ENCODE results near the gene MAG. TPM values are rescaled to one million over a fixed set of nuclear protein-coding genes. Genes with fewer than 3 reads are reported as not detected.
A peak's percentile ranks its signal among the peaks of the same experiment; 100 is the strongest.

The MAG gene
- total and polyA plus RNA-seq, 2 of the 13 experiments (the other 11 are each of a cell fraction or from before 2014, with no cell fraction given) = 0.20 to 1.3 TPM

- peak; percentile 74 for TF ChIP-seq HNF1B (CRISPR knock-in tag; IDR thresholded peaks at IDR 0.05)
- 0 out of 2 replicates have a peak, but pooled peaks have one; percentile 60 for TF ChIP-seq RFXAP (CRISPR knock-in tag; IDR thresholded peaks at IDR 0.05; ENCODE audit: borderline replicate concordance)
- no peak for TF ChIP-seq ZNF451 (CRISPR knock-in tag; IDR thresholded peaks at IDR 0.05)
- TF ChIP-seq ZBTB43 (CRISPR knock-in tag; conservative IDR thresholded peaks at IDR 0.05) = no peak
- no peak for TF ChIP-seq ZNF891 (CRISPR knock-in tag; IDR thresholded peaks at IDR 0.05)
- no peak for TF ChIP-seq ZNF569 (CRISPR knock-in tag; IDR thresholded peaks at IDR 0.05; ENCODE audit: borderline replicate concordance)
- peak; percentile 24; the same call in 1 of the 2 replicates for TF ChIP-seq ZNF614 (CRISPR knock-in tag; IDR thresholded peaks at IDR 0.05; ENCODE audit: borderline replicate concordance)
- no peak for TF ChIP-seq ZNF720 (CRISPR knock-in tag; IDR thresholded peaks at IDR 0.05)
- no peak for TF ChIP-seq ZNF496 (CRISPR knock-in tag; IDR thresholded peaks at IDR 0.05; ENCODE audit: insufficient replicate concordance)
- no peak for TF ChIP-seq ZBTB39 (CRISPR knock-in tag; IDR thresholded peaks at IDR 0.05)
- TF ChIP-seq KLF12 (CRISPR knock-in tag; IDR thresholded peaks at IDR 0.05; ENCODE audit: borderline replicate concordance) = no peak
- no peak for TF ChIP-seq ZMAT5 (CRISPR knock-in tag; IDR thresholded peaks at IDR 0.05; ENCODE audit: borderline replicate concordance, low read depth)
- no peak for TF ChIP-seq SMAD9 (CRISPR knock-in tag; IDR thresholded peaks at IDR 0.05)
- TF ChIP-seq PATZ1 (CRISPR knock-in tag; IDR thresholded peaks at IDR 0.05) = peak; percentile 98
- 0 out of 2 replicates have a peak, but pooled peaks have one; percentile 42 for TF ChIP-seq ARNTL (CRISPR knock-in tag; IDR thresholded peaks at IDR 0.05)
- no peak for TF ChIP-seq ZSCAN20 (CRISPR knock-in tag; IDR thresholded peaks at IDR 0.05; ENCODE audit: borderline replicate concordance)
- no peak for TF ChIP-seq KDM5A (IDR thresholded peaks at IDR 0.05; ENCODE audit: borderline replicate concordance, low read length)
- TF ChIP-seq ZNF253 (CRISPR knock-in tag; IDR thresholded peaks at IDR 0.05; ENCODE audit: borderline replicate concordance) = no peak
- TF ChIP-seq TEAD2 (CRISPR knock-in tag; IDR thresholded peaks at IDR 0.05) = no peak
Observed at GRCh38 chr19:35253316-35254286, 38.4 kb upstream of the MAG start (continued).
